GM18951 (cell line): ENCODE measurements around the gene ADAMTS2.
"Not testable (repeated sequence)": the region's sequence is repeated elsewhere in the genome, so short reads cannot be mapped to it uniquely, and the experiment has no call there.

ENCODE experiments used
- POLR2A ChIP-seq: IDR thresholded peaks from 4 replicates; pipeline ENCODE4 v1.6.1; 2011; ENCODE audit warnings: mild to moderate bottlenecking; ENCODE audit not compliant: insufficient read length, insufficient read depth; ENCODE audit errors: extremely low read depth
- in situ Hi-C: fragments of 300-500 bp; cut with MboI; formaldehyde crosslinking; loops from one replicate; pipeline ENCODE4 v1.12.0; 2022; ENCODE audit warnings: low sequenced_read_pairs, mixed read lengths, inconsistent platforms; ENCODE audit not compliant: unreplicated experiment

Gene ADAMTS2

GRCh38 chr5:179115307-179115706 lies 230.0 kb downstream of the ADAMTS2 start:
- in situ Hi-C loops, result no loop called here

GRCh38 chr5:179114756-179115155 lies 230.5 kb downstream of the ADAMTS2 start:
- no peak for TF ChIP-seq POLR2A
- in situ Hi-C loops, result no loop called here

More at GRCh38 chr5:179115307-179115706, 230.0 kb downstream of the ADAMTS2 start:
- TF ChIP-seq POLR2A, result no peak

GRCh38 chr5:179113945-179114641 lies 231.2 kb downstream of the ADAMTS2 start:
- TF ChIP-seq POLR2A, result no peak
- in situ Hi-C loops, result no loop called here

- in situ Hi-C loops, result no loop called here
- no peak for TF ChIP-seq POLR2A
These were observed 232.1 kb downstream of the ADAMTS2 start for GRCh38 chr5:179113143-179113530.

- TF ChIP-seq POLR2A, result no peak
- in situ Hi-C loops, result no loop called here
These were observed 232.7 kb downstream of the ADAMTS2 start for GRCh38 chr5:179112469-179113142.

- in situ Hi-C loops, result no loop called here
These were observed 233.7 kb downstream of the ADAMTS2 start for GRCh38 chr5:179111267-179112207.

GRCh38 chr5:179110528-179110927 lies 234.7 kb downstream of the ADAMTS2 start:
- in situ Hi-C loops, result no loop called here
- TF ChIP-seq POLR2A, result no peak

More at GRCh38 chr5:179111267-179112207, 233.7 kb downstream of the ADAMTS2 start:
- TF ChIP-seq POLR2A, result no peak

GRCh38 chr5:179101282-179101681 lies 244.0 kb downstream of the ADAMTS2 start:
- in situ Hi-C loops, result not testable (repeated sequence)

- in situ Hi-C loops, result no loop called here
- TF ChIP-seq POLR2A, result no peak
These were observed 255.8 kb downstream of the ADAMTS2 start for GRCh38 chr5:179089502-179089901.

GRCh38 chr5:179080724-179081123 lies 264.5 kb downstream of the ADAMTS2 start:
- in situ Hi-C loops, result no loop called here
- TF ChIP-seq POLR2A, result no peak

GRCh38 chr5:179079165-179079987 lies 265.9 kb downstream of the ADAMTS2 start:
- TF ChIP-seq POLR2A, result no peak
- in situ Hi-C loops, result no loop called here

GRCh38 chr5:179065703-179066102 lies 279.6 kb downstream of the ADAMTS2 start:
- in situ Hi-C loops, result no loop called here

More at GRCh38 chr5:179065703-179066102, 279.6 kb downstream of the ADAMTS2 start:
- TF ChIP-seq POLR2A, result no peak
